LNCaP clone FGC (cell line): Measurements from ENCODE around the gene PSMD8.

ENCODE experiments used
- DNase-seq: peaks from one replicate; pipeline ENCODE4 v3.0.0-alpha.2; 2011; ENCODE audit warnings: low read depth
- H3K4me3 ChIP-seq: 2 replicates; pipeline ENCODE4 v1.5.1; 2011; ENCODE audit warnings: mild to moderate bottlenecking, low read depth, low read length, control low read depth
- CTCF ChIP-seq: IDR thresholded peaks from 2 replicates; pipeline ENCODE4 v1.5.1; 2012; ENCODE audit warnings: mild to moderate bottlenecking; ENCODE audit not compliant: control insufficient read depth, insufficient read depth; ENCODE audit errors: extremely low read depth

PSMD8 gene

GRCh38 chr19:38391911-38392464, 17.6 kb downstream of the PSMD8 start:
- no peak for DNase-seq
- no peak for TF ChIP-seq CTCF
- H3K4me3 ChIP-seq = no peak overlapping the region

- TF ChIP-seq CTCF = no peak
- DNase-seq = no peak
Observed at GRCh38 chr19:38392707-38393308, 18.4 kb downstream of the PSMD8 start.

GRCh38 chr19:38394488-38394887, 20.1 kb downstream of the PSMD8 start:
- no peak overlapping the region for H3K4me3 ChIP-seq
- TF ChIP-seq CTCF = no peak
- DNase-seq = no peak

More at GRCh38 chr19:38392707-38393308, 18.4 kb downstream of the PSMD8 start:
- H3K4me3 ChIP-seq = no peak overlapping the region

GRCh38 chr19:38395381-38396114, 21.2 kb downstream of the PSMD8 start:
- TF ChIP-seq CTCF = no peak
- DNase-seq = no peak
- no peak overlapping the region for H3K4me3 ChIP-seq

GRCh38 chr19:38399081-38399480, 24.7 kb downstream of the PSMD8 start:
- no peak for DNase-seq
- TF ChIP-seq CTCF = no peak
- H3K4me3 ChIP-seq = no peak overlapping the region

GRCh38 chr19:38399537-38399936, 25.2 kb downstream of the PSMD8 start:
- TF ChIP-seq CTCF = no peak
- DNase-seq = no peak
- no peak overlapping the region for H3K4me3 ChIP-seq

- TF ChIP-seq CTCF = no peak
- no peak for DNase-seq
- no peak overlapping the region for H3K4me3 ChIP-seq
Observed at GRCh38 chr19:38400361-38400760, 26.0 kb downstream of the PSMD8 start.
